ENCODE measurements around the gene HSD17B11. TPM values are rescaled to one million over a fixed set of nuclear protein-coding genes. Genes with fewer than 3 reads are reported as not detected.
"Not testable (repeated sequence)": the region's sequence is repeated elsewhere in the genome, so short reads cannot be mapped to it uniquely, and the experiment has no call there.

HSD17B11 gene
- total RNA-seq, 1 donor from 2014 or later: 95.6 TPM

DNA sequence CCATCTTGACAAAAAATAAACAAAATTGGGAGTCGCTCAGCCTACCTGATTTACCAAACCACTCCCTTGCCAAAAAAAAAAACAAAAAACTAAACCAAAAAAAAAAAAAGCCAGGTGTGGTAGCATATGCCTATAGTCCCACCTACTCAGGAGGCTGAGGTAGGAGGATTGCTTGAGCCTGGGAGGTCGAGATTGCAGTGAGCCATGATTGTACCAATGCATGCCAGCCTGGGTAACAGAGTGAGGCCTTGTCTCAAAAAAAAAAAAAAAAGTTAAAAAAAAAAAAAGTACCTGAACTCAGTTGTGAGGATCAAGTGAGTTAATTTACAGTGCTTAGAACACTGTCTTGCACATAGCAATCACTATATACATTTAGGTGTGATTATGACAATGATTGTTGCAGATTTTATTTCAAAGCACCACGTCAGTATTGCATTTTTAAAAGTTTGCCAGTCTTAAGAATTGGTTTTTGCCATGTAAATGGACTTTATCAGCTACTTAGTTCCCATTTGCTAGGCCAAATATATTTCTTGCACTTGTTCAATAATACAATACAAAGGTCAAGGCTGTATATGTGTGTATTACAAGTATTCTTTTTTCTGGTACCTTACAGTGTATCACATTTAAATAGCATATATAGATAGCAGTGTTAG is 36.0 kb upstream of the HSD17B11 start:
- Histone ChIP-seq H3K4me1 (peaks cover 22% of the 10 kb centered on the region), H3K36me3 (no peaks in the 10 kb centered on the region), H3K9me3 (no peaks in the 10 kb centered on the region), H3K27ac (no peak overlapping the region), H3K4me3 (no peak overlapping the region), H3K27me3 (no peaks in the 10 kb centered on the region)
- intact Hi-C loops (cut with DNase I): no loop called here
- no peak for TF ChIP-seq CTCF (IDR thresholded peaks at IDR 0.05)
- ATAC-seq: no peak
- no peak for DNase-seq

- H3K9me3 ChIP-seq: no peaks in the 10 kb centered on the region
- no peaks in the 10 kb centered on the region for H3K36me3 ChIP-seq
- TF ChIP-seq CTCF (IDR thresholded peaks at IDR 0.05): no peak
- intact Hi-C loops (cut with DNase I): no loop called here
- DNase-seq: no peak
- no peaks in the 10 kb centered on the region for H3K27me3 ChIP-seq
- ATAC-seq: no peak
- H3K4me1 ChIP-seq: peaks cover 30% of the 10 kb centered on the region
- no peak overlapping the region for H3K27ac ChIP-seq
- H3K4me3 ChIP-seq: no peak overlapping the region
Observed at GRCh38 chr4:87425711-87426110, 34.7 kb upstream of the HSD17B11 start.

- peak overlapping the region; percentile 94 for H3K4me3 ChIP-seq
- DNase-seq: not testable (repeated sequence)
Observed at GRCh38 chr4:87424099-87424543, 33.1 kb upstream of the HSD17B11 start.

GRCh38 chr4:87423317-87424098 is 32.5 kb upstream of the HSD17B11 start:
- Histone ChIP-seq H3K4me3 (peak overlapping the region; percentile 94), H3K27me3 (no peaks in the 10 kb centered on the region), H3K9me3 (no peaks in the 10 kb centered on the region), H3K27ac (peak overlapping the region; percentile 96), H3K36me3 (no peaks in the 10 kb centered on the region), H3K4me1 (peaks cover 30% of the 10 kb centered on the region)
- ATAC-seq: no peak
- DNase-seq: no peak
- intact Hi-C loops (cut with DNase I): no loop called here
- TF ChIP-seq CTCF (IDR thresholded peaks at IDR 0.05): no peak

More at GRCh38 chr4:87424099-87424543, 33.1 kb upstream of the HSD17B11 start:
- H3K27me3 ChIP-seq; H3K9me3 ChIP-seq; intact Hi-C loops (cut with DNase I); H3K36me3 ChIP-seq; H3K27ac ChIP-seq; ATAC-seq: not testable (repeated sequence)
- H3K4me1 ChIP-seq: peaks cover 30% of the 10 kb centered on the region

GRCh38 chr4:87422104-87423052 is 31.4 kb upstream of the HSD17B11 start, which contains the start of gene NUDT9:
Gene NUDT9 (plus strand): TSS chr4:87422573. CDS start chr4:87422906, 333 bp downstream.
- Histone ChIP-seq H3K27ac (peak within 1 kb of the TSS; percentile 96), H3K36me3 (no peaks in the 10 kb centered on the region), H3K4me1 (peaks cover 30% of the 10 kb centered on the region), H3K4me3 (peak within 1 kb of the TSS; percentile 94), H3K9me3 (no peaks in the 10 kb centered on the region), H3K27me3 (no peaks in the 10 kb centered on the region)
- intact Hi-C loops (cut with DNase I): no loop called here
- no peak for TF ChIP-seq CTCF (IDR thresholded peaks at IDR 0.05)
- peak; percentile 98 for DNase-seq
- ATAC-seq: peak; percentile 98

Measured in upper lobe of right lung (tissue), 1 donor.